Loucy (cell line): Measurements from ENCODE around the gene DCLRE1C.

Source experiments
- H2AFZ ChIP-seq: fragments of 200-600 bp; sonication (generic); 2 replicates; pipeline ENCODE4 v1.6.0; 2016; ENCODE audit warnings: antibody characterized with exemption, mild to moderate bottlenecking, low read length, moderate library complexity
- H3F3A ChIP-seq: fragments of 200-600 bp; 2 replicates; pipeline ENCODE4 v1.6.0; 2016; ENCODE audit warnings: antibody characterized with exemption, low read depth, mild to moderate bottlenecking
- H3K27me3 ChIP-seq: fragments of 200-600 bp; sonication (generic); 2 replicates; pipeline ENCODE4 v1.6.1; 2014; ENCODE audit warnings: low read length, mild to moderate bottlenecking; ENCODE audit not compliant: insufficient read depth, poor library complexity, severe bottlenecking
- H3K36me3 ChIP-seq: fragments of 200-600 bp; sonication (generic); 2 replicates; pipeline ENCODE4 v1.6.1; 2016; ENCODE audit warnings: low read length; ENCODE audit not compliant: insufficient read depth
- H3K4me1 ChIP-seq: fragments of 200-600 bp; sonication (generic); 2 replicates; pipeline ENCODE4 v1.5.1; 2014; ENCODE audit warnings: low read length, mild to moderate bottlenecking; ENCODE audit not compliant: insufficient read depth, poor library complexity, severe bottlenecking
- H3K4me2 ChIP-seq: fragments of 200-600 bp; sonication (generic); 2 replicates; pipeline ENCODE4 v1.6.0; 2014; ENCODE audit warnings: antibody characterized with exemption, low read length, low read depth, mild to moderate bottlenecking; ENCODE audit not compliant: poor library complexity, severe bottlenecking
- H3K4me3 ChIP-seq: fragments of 200-600 bp; sonication (generic); 2 replicates; pipeline ENCODE4 v1.5.1; 2014; ENCODE audit warnings: low read length, mild to moderate bottlenecking, mixed read lengths; ENCODE audit not compliant: poor library complexity, severe bottlenecking
- H3K79me2 ChIP-seq: fragments of 200-600 bp; sonication (generic); 2 replicates; pipeline ENCODE4 v1.6.1; 2014; ENCODE audit warnings: low read length; ENCODE audit not compliant: insufficient read depth
- H3K9ac ChIP-seq: fragments of 200-600 bp; sonication (generic); 2 replicates; pipeline ENCODE4 v1.6.0; 2014; ENCODE audit warnings: mild to moderate bottlenecking, low read depth, low read length, moderate library complexity; ENCODE audit not compliant: poor library complexity, severe bottlenecking
- H3K9me2 ChIP-seq: fragments of 200-600 bp; sonication (generic); replicated peaks from 2 replicates; pipeline ENCODE4 v1.6.1; 2016; ENCODE audit warnings: low read depth, low read length, mixed read lengths
- H3K9me3 ChIP-seq: fragments of 200-600 bp; sonication (generic); 2 replicates; pipeline ENCODE4 v1.6.1; 2014; ENCODE audit warnings: mild to moderate bottlenecking, antibody characterized with exemption, low read length, low read depth; ENCODE audit not compliant: insufficient read depth
- H4K20me1 ChIP-seq: fragments of 200-600 bp; sonication (generic); 2 replicates; pipeline ENCODE4 v1.6.0; 2014; ENCODE audit warnings: antibody characterized with exemption, low read length, mild to moderate bottlenecking; ENCODE audit not compliant: insufficient read depth, poor library complexity, severe bottlenecking
- EZH2phosphoT487 ChIP-seq: fragments of 200-600 bp; IDR thresholded peaks from 2 replicates; pipeline ENCODE4 v1.6.1; 2018; ENCODE audit warnings: antibody characterized with exemption, mild to moderate bottlenecking, moderate library complexity, borderline replicate concordance
- TF ChIP-seq, protein P1 (sequence below): fragments of 200-600 bp; sonication (generic); conservative IDR thresholded peaks from 2 replicates; pipeline ENCODE4 v1.5.1; 2014; ENCODE audit warnings: mild to moderate bottlenecking, antibody characterized with exemption, low read length

The DCLRE1C gene

DNA sequence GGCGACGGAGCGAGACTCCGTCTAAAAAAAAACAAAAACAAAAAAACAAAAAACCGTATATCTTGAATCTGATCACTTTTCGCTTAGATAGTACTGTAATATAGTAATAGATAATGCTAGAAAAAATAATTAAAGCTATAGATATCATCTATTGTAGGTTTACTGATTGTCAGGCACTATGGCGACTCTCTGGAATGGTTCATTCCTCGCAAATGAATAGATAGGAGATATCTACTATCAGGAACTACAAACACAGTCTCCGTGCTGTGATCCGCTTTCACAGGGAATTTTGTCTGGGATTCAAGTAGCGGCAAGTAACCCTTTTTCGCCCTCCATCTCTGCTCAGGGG, 5.0 kb upstream of the DCLRE1C start:
- peak overlapping the region; percentile 89 for H3K9ac ChIP-seq
- H3K4me3 ChIP-seq = peak overlapping the region; percentile 92

DNA sequence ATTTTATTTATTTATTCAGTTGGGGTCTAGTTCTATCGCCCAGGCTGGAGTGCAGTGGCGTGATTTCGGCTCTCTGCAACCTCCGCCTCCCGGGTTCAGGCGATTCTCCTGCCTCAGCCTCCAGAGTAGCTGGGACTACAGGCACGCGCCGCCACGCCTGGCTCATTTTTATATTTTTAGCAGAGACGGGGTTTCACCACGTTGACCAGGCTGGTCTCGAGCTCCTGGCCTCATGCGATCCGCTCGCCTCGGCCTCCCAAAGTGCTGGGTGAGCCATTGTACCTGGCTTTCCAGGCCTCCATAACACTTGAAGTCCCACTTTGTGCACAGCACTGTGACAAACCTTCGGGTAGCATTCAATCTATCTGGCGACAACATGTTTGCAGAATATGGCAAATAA, 1.0 kb upstream of the DCLRE1C start:
- no peak overlapping the region for H2AFZ ChIP-seq
- TF ChIP-seq, protein P1, sequence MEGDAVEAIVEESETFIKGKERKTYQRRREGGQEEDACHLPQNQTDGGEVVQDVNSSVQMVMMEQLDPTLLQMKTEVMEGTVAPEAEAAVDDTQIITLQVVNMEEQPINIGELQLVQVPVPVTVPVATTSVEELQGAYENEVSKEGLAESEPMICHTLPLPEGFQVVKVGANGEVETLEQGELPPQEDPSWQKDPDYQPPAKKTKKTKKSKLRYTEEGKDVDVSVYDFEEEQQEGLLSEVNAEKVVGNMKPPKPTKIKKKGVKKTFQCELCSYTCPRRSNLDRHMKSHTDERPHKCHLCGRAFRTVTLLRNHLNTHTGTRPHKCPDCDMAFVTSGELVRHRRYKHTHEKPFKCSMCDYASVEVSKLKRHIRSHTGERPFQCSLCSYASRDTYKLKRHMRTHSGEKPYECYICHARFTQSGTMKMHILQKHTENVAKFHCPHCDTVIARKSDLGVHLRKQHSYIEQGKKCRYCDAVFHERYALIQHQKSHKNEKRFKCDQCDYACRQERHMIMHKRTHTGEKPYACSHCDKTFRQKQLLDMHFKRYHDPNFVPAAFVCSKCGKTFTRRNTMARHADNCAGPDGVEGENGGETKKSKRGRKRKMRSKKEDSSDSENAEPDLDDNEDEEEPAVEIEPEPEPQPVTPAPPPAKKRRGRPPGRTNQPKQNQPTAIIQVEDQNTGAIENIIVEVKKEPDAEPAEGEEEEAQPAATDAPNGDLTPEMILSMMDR = no peak
- TF ChIP-seq EZH2phosphoT487 = no peak
- no peaks in the 10 kb centered on the region for H3K36me3 ChIP-seq
- no peaks in the 10 kb centered on the region for H3K27me3 ChIP-seq
- H3K9ac ChIP-seq = peak overlapping the region; percentile 86
- H3K4me2 ChIP-seq = peak overlapping the region; percentile 88
- H3F3A ChIP-seq = 0 out of 2 replicates have a peak, but pooled peaks cover under 1% of the 10 kb centered on the region
- H3K9me2 ChIP-seq = no peaks in the 10 kb centered on the region
- peaks cover 25% of the 10 kb centered on the region for H4K20me1 ChIP-seq
- no peaks in the 10 kb centered on the region for H3K9me3 ChIP-seq
- peaks cover 42% of the 10 kb centered on the region for H3K4me1 ChIP-seq
- peaks cover 51% of the 10 kb centered on the region for H3K79me2 ChIP-seq
- peak overlapping the region; percentile 82 for H3K4me3 ChIP-seq

More for the DNA sequence above, 5.0 kb upstream of the DCLRE1C start:
- Histone ChIP-seq H2AFZ (peak overlapping the region; percentile 95), H3F3A (0 out of 2 replicates have a peak, but pooled peaks cover 3% of the 10 kb centered on the region), H4K20me1 (no peaks in the 10 kb centered on the region), H3K4me2 (peak overlapping the region; percentile 85), H3K27me3 (no peaks in the 10 kb centered on the region), H3K9me3 (no peaks in the 10 kb centered on the region), H3K4me1 (peaks cover 13% of the 10 kb centered on the region), H3K36me3 (no peaks in the 10 kb centered on the region), H3K79me2 (peaks cover 13% of the 10 kb centered on the region; the same call in 1 of the 2 replicates), H3K9me2 (no peaks in the 10 kb centered on the region)
- no peak for TF ChIP-seq EZH2phosphoT487
- TF ChIP-seq, protein P1 = no peak

DNA sequence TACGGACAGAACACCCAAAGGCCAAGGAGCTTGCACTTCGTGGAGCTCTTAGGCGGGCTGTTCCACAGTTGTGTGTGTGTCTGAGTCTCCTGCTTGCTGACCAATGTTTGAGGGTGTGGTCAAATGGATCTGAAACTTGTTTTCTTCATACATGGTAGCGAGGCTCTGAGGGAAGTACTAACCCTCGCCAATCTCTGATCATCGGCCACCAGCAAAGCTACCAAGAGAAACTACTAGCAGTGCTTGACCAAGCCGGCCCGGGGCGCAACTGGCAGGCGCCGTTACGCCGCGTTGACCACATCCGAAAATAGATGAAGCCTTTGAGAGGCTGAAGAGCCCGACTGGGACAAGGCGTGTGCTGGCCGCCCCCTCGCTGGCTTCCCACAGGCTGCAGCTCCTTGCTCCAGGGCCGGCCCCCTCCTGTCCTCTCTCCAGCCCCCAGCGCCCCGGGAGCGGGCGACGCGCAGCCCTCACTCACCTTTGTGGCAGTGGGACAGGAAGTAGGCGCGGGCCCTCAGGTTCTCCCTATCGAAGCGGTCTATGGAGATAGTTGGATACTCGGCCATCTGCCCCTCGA, 384 bp downstream of the DCLRE1C start:
- Histone ChIP-seq H3K4me1 (peaks cover 49% of the 10 kb centered on the region), H3F3A (no peaks in the 10 kb centered on the region), H2AFZ (peak overlapping the region; percentile 93), H3K36me3 (no peaks in the 10 kb centered on the region), H4K20me1 (peaks cover 28% of the 10 kb centered on the region), H3K9me3 (no peaks in the 10 kb centered on the region), H3K4me2 (peak overlapping the region; percentile 95), H3K79me2 (peaks cover 66% of the 10 kb centered on the region), H3K9me2 (no peaks in the 10 kb centered on the region), H3K27me3 (no peaks in the 10 kb centered on the region), H3K9ac (peak overlapping the region; percentile 86), H3K4me3 (peak overlapping the region; percentile 82)
- TF ChIP-seq, protein P1 = no peak
- no peak for TF ChIP-seq EZH2phosphoT487
